Stimulated activated CD8-positive, alpha-beta memory T cell treated with anti-CD3 and anti-CD28 coated beads, Interleukin-12 subunit alpha, Interleukin-12 subunit beta, amount 100 ng/mL, for 24 hours (primary cell): ENCODE measurements around the gene S100A8.
"Not testable (repeated sequence)": the region's sequence is repeated elsewhere in the genome, so short reads cannot be mapped to it uniquely, and the experiment has no call there.

ENCODE experiments used
- DNase-seq: peaks from one replicate; pipeline ENCODE4 v3.0.0-alpha.2; 2020; ENCODE audit errors: extremely low read depth

The S100A8 gene

GRCh38 chr1:153417136-153417888 lies 26.4 kb upstream of the S100A8 start:
- DNase-seq = no peak

GRCh38 chr1:153415850-153416570 lies 25.1 kb upstream of the S100A8 start, which contains the start of gene S100A7A:
TSS of gene S100A7A (plus strand) at chr1:153416520. CDS start at chr1:153418083, 1,563 bp downstream.
- no peak for DNase-seq

- DNase-seq = not testable (repeated sequence)
Measured at GRCh38 chr1:153413961-153414360, 23.1 kb upstream of the S100A8 start.

GRCh38 chr1:153407274-153407673 lies 16.4 kb upstream of the S100A8 start:
- not testable (repeated sequence) for DNase-seq

- not testable (repeated sequence) for DNase-seq
Measured at GRCh38 chr1:153405825-153406599, 15.1 kb upstream of the S100A8 start.

GRCh38 chr1:153404768-153405167 lies 13.9 kb upstream of the S100A8 start:
- peak; percentile 11 for DNase-seq

GRCh38 chr1:153404086-153404635 lies 13.3 kb upstream of the S100A8 start:
- no peak for DNase-seq

- no peak for DNase-seq
Measured at GRCh38 chr1:153403421-153404085, 12.7 kb upstream of the S100A8 start.

GRCh38 chr1:153402226-153402625 lies 11.4 kb upstream of the S100A8 start:
- no peak for DNase-seq

- no peak for DNase-seq
Measured at GRCh38 chr1:153401461-153401860, 10.6 kb upstream of the S100A8 start.

GRCh38 chr1:153400244-153400643 lies 9.4 kb upstream of the S100A8 start:
- no peak for DNase-seq

GRCh38 chr1:153399401-153400055 lies 8.7 kb upstream of the S100A8 start:
- DNase-seq = no peak

- no peak for DNase-seq
Measured at GRCh38 chr1:153397924-153398651, 7.2 kb upstream of the S100A8 start.

GRCh38 chr1:153397051-153397923 lies 6.4 kb upstream of the S100A8 start:
- DNase-seq = no peak

GRCh38 chr1:153396461-153396860 lies 5.6 kb upstream of the S100A8 start:
- DNase-seq = no peak

- no peak for DNase-seq
Measured at GRCh38 chr1:153395776-153396175, 4.9 kb upstream of the S100A8 start.

GRCh38 chr1:153395136-153395685 lies 4.3 kb upstream of the S100A8 start:
- DNase-seq = no peak

- no peak for DNase-seq
Measured at GRCh38 chr1:153394391-153394790, 3.5 kb upstream of the S100A8 start.

GRCh38 chr1:153393926-153394325 lies 3.1 kb upstream of the S100A8 start:
- DNase-seq = no peak
